LNCAP (cell line): Measurements from ENCODE around the gene RXFP4.

Source experiments
- TF ChIP-seq, protein P1 (sequence below): fragments of 450-650 bp; IDR thresholded peaks from 2 replicates; pipeline ENCODE4 v1.5.1; 2017; ENCODE audit warnings: mild to moderate bottlenecking

The RXFP4 gene

DNA sequence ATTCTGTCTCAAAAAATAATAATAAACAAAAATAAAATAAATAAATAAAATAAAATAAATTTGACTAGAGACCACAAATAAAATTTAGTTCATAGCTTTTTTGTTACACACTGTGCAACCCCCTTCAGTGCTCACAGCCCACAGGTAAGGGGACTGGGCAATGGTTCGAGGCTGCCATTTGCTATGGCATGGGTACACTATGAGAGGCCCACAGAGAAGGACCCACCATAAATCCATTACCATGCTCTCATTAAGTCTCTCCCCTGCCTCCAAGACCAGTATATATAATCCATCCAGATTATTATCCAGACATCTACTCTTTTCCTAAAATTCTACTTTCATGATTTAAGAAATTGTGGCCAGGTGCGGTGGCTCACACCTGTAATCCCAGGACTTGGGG is 21.6 kb upstream of the RXFP4 start:
- TF ChIP-seq, protein P1, sequence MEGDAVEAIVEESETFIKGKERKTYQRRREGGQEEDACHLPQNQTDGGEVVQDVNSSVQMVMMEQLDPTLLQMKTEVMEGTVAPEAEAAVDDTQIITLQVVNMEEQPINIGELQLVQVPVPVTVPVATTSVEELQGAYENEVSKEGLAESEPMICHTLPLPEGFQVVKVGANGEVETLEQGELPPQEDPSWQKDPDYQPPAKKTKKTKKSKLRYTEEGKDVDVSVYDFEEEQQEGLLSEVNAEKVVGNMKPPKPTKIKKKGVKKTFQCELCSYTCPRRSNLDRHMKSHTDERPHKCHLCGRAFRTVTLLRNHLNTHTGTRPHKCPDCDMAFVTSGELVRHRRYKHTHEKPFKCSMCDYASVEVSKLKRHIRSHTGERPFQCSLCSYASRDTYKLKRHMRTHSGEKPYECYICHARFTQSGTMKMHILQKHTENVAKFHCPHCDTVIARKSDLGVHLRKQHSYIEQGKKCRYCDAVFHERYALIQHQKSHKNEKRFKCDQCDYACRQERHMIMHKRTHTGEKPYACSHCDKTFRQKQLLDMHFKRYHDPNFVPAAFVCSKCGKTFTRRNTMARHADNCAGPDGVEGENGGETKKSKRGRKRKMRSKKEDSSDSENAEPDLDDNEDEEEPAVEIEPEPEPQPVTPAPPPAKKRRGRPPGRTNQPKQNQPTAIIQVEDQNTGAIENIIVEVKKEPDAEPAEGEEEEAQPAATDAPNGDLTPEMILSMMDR: no peak

DNA sequence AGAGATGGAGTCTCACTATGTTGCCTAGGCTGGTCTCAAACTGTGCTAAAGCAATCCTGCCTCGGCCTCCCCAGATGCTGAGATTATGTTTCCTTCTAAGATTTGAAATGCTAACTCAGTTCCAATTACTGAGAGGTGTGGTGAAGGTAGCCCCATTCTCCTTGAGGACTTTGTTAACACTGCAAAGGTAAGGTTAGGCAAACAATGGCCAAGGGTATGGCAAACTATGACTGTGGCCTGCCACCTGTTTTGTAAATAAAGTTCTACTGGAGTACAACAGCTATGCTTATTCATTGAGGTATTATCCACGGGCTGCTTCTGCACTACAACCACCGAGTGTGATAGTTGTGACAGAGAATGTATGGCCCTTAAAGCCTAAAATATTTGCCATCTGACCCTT is 20.7 kb upstream of the RXFP4 start:
- TF ChIP-seq, protein P1: no peak

DNA sequence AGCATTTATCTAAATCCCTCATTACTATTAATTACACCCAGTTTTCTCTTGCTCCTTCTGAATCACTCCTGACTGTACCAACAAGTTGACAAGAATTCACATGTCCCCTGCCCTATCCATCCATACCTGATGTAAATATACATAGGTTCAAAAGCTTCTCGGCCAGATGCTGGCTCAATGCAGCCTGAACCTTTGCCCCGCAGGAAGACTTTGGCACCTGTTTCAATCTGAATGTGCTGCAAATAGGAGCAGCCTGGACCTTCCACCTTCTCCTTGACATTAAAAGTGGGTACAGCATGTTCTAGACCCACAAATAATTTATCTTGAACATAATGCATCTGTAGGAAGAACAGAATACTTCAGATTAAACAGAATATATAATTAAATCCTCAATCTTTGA is 15.9 kb upstream of the RXFP4 start:
- TF ChIP-seq, protein P1: no peak

DNA sequence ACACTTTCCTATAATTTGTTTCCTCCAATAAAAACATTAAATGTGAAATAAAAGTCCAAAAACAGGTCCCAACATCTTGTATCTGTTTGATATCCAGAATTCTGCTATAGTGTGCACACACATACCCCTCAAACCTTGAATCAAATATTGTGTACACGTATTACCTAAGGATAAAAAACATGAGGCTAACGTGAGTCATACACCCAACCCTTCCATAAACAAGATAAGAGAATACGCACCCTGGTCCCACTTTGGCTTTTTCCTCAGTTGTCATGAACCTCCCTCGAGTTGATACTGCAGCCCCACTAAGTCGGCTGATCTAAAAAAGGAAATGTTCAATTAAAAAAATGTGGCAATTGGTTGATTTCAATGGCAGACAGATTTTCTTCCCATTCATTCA is 12.4 kb upstream of the RXFP4 start:
- TF ChIP-seq, protein P1: no peak

DNA sequence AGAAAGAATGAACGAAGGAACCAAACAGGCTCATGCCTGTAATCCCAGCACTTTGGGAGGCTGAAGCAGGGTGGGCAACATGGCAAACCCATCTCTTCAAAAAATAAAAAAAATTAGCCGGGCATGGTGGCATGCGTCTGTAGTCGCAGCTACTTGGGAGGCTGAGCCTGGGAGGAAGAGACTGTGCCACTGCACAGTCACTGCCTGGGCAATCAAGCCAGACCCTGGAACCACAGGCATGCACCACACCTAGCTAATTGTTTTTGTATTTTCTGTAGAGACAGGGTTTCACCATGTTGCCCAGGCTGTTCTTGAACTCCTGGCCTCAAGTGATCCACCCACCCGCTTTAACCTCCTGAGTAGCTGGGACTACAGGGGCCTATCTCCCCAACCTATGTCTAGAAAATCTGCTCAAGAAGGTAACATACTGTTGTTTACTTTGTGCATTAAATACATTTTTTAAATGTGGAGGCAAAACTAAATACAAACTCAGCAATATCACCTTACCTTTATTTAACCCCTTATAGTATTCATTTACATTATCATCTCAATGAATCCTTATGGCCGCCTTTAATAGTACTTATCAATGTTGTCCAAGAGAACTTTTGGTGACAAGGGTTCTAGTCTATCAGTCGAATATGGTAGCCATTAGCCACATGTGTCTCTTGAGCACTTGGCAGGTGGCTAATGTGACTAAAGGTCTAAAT is 10.0 kb upstream of the RXFP4 start:
- TF ChIP-seq, protein P1: no peak

DNA sequence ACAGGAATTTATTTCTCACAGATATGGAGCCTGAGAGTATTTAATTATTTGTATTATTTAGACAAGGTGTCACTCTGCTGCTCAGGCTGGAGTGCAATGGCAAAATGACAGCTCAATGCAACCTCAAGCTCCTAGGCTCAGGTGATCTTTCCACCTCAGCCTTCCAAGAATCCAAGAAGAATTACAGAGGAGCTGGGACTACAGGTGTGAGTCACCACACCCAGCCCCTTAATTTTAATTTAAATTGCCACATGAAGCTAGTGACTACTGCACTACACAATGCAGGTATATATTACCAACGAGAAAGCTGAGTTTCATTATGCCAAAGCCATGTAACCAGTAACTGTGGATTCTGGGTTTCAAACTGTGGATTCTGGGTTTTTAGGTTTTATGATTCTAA is 9.4 kb upstream of the RXFP4 start:
- TF ChIP-seq, protein P1: no peak

DNA sequence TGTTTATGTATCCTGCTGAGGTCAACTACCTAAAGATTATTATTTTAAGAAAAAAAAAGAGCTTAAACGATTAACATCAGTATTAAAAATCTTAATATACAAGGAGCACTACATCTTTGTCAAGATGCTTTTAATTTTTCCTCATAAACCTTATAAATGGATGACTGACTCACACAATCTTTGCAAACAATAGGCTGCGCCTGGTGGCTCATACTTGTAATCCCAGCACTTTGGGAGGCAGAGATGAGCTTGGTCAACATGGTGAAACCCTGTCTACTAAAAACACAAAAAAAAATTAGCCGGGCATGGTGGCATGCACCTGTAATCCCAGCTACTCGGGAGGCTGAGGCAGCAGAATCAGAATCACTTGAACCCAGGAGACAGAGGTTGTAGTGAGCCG is 9.0 kb upstream of the RXFP4 start:
- TF ChIP-seq, protein P1: no peak

DNA sequence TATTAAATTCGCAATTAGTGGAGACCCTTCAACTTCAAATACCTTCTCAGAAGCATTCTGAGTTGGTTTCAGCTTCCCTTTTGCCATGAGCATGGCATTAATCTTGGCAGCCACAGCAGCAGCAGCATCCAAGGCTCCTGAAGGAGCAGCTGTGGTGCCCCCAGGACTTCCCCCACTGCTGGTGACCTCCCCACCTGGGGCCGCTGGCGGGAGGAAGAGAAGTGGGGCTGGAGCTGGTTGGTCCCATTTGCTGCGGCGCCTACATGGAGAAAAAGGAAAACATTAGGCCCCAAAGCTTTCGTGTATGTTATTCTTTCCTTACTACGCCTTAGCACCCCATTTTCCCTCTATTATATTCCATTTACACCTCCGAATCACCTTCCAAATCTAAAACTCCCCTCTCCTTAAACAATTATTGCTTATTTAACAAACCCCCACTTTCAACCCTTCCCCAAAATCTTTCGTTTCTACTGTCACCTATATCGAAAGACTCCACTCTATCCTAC is 7.8 kb upstream of the RXFP4 start:
- TF ChIP-seq, protein P1: no peak
